DOHH2 (cell line): ENCODE data around the gene IRF6.
A peak's percentile ranks its signal among the peaks of the same experiment; 100 is the strongest.
"Not testable (repeated sequence)": the region's sequence is repeated elsewhere in the genome, so short reads cannot be mapped to it uniquely, and the experiment has no call there.

Source experiments
- H3F3A ChIP-seq: fragments of 200-600 bp; sonication (generic), shearing (Covaris generic); 2 replicates; pipeline ENCODE4 v1.6.0; 2016; ENCODE audit warnings: antibody characterized with exemption, mild to moderate bottlenecking; ENCODE audit not compliant: control insufficient read depth, insufficient read depth
- H3K27ac ChIP-seq: fragments of 200-600 bp; sonication (generic); 2 replicates; pipeline ENCODE4 v1.5.1; 2014; ENCODE audit warnings: low read depth, mild to moderate bottlenecking, low read length, moderate library complexity
- H3K27me3 ChIP-seq: fragments of 200-600 bp; sonication (generic); 2 replicates; pipeline ENCODE4 v1.6.1; 2014; ENCODE audit warnings: mild to moderate bottlenecking, low read length, mixed read lengths; ENCODE audit not compliant: control insufficient read depth
- H3K36me3 ChIP-seq: fragments of 200-600 bp; sonication (generic); 2 replicates; pipeline ENCODE4 v1.6.1; 2014; ENCODE audit warnings: mild to moderate bottlenecking, low read length, moderate library complexity, mixed read lengths; ENCODE audit not compliant: control insufficient read depth
- H3K4me1 ChIP-seq: fragments of 200-600 bp; sonication (generic); 2 replicates; pipeline ENCODE4 v1.6.1; 2014; ENCODE audit warnings: mild to moderate bottlenecking, low read length, mixed read lengths; ENCODE audit not compliant: control insufficient read depth
- H3K4me2 ChIP-seq: fragments of 200-600 bp; sonication (generic); 2 replicates; pipeline ENCODE4 v1.6.0; 2014; ENCODE audit warnings: mild to moderate bottlenecking, low read length, moderate library complexity
- H3K4me3 ChIP-seq: fragments of 200-600 bp; sonication (generic); 2 replicates; pipeline ENCODE4 v1.5.1; 2014; ENCODE audit warnings: mild to moderate bottlenecking, low read length, mixed read lengths
- H3K79me2 ChIP-seq: fragments of 200-600 bp; sonication (generic); 2 replicates; pipeline ENCODE4 v1.6.1; 2014; ENCODE audit warnings: mild to moderate bottlenecking, low read length, mixed read lengths; ENCODE audit not compliant: control insufficient read depth
- H3K9me2 ChIP-seq: fragments of 200-600 bp; sonication (generic); replicated peaks from 2 replicates; pipeline ENCODE4 v1.6.1; 2014; ENCODE audit warnings: mild to moderate bottlenecking, low read length, mixed read lengths; ENCODE audit not compliant: control insufficient read depth
- H3K9me3 ChIP-seq: fragments of 200-600 bp; sonication (generic); 2 replicates; pipeline ENCODE4 v1.6.1; 2014; ENCODE audit warnings: antibody characterized with exemption, low read length, mixed read lengths; ENCODE audit not compliant: control insufficient read depth, insufficient read depth
- H4K20me1 ChIP-seq: fragments of 200-600 bp; sonication (generic); 2 replicates; pipeline ENCODE4 v1.6.0; 2014; ENCODE audit warnings: low read depth, mild to moderate bottlenecking, antibody characterized with exemption, low read length, moderate library complexity; ENCODE audit not compliant: control insufficient read depth, insufficient read depth
- CTCF ChIP-seq: fragments of 200-600 bp; sonication (generic); IDR thresholded peaks from one replicate; pipeline ENCODE4 v1.5.1; 2014; ENCODE audit warnings: antibody characterized with exemption, mild to moderate bottlenecking, low read depth, low read length; ENCODE audit not compliant: poor library complexity, severe bottlenecking
- EZH2phosphoT487 ChIP-seq: fragments of 200-600 bp; sonication (generic); IDR thresholded peaks from 2 replicates; pipeline ENCODE4 v1.6.1; 2017; ENCODE audit warnings: borderline replicate concordance, mild to moderate bottlenecking, antibody characterized with exemption, low read length, moderate library complexity, mixed read lengths

The IRF6 gene

DNA sequence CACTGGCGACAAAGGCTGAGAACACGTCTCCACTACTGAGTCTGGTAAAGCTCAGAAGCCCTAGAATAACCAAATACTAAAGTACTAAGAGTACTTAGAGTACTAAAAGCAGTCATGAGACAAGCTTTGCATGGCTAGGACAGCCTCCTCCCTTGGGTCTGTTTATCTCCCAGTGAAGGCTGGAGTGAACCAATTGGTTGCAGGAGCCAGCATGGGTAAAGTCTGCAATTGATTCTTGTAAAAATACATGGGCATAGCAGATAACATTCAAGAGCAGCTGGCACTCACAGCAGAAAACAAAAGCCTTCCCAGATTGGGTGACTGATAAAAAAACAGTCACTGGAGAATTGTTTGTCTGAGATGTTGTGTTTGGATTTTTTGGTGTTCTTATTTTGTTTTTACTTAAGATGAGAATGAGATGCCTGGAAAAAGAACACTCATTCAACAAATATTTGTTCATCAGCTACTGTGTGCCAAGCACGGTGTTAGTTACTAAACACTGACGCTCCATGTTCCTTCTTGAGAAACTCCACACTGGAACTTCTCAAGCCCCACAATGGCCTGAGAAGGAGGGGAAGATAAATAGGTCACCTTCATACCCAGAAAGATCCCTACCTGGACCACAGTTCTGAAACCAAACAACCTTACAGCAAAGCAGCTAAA, 3.7 kb downstream of the IRF6 start:
- H3K4me3 ChIP-seq = no peak overlapping the region

GRCh38 chr1:209800984-209801834, 4.7 kb downstream of the IRF6 start:
- no peak overlapping the region for H3K4me2 ChIP-seq
- no peak overlapping the region for H3K27ac ChIP-seq

More for the DNA sequence above, 3.7 kb downstream of the IRF6 start:
- H3K79me2 ChIP-seq = no peaks in the 10 kb centered on the region
- H3K27me3 ChIP-seq = peaks cover 10% of the 10 kb centered on the region
- TF ChIP-seq CTCF = no peak
- no peak for TF ChIP-seq EZH2phosphoT487
- H3K9me3 ChIP-seq = no peaks in the 10 kb centered on the region
- H3K9me2 ChIP-seq = no peaks in the 10 kb centered on the region
- H3F3A ChIP-seq = no peaks in the 10 kb centered on the region
- no peak overlapping the region for H3K4me2 ChIP-seq
- no peaks in the 10 kb centered on the region for H3K36me3 ChIP-seq
- no peaks in the 10 kb centered on the region for H4K20me1 ChIP-seq
- H3K4me1 ChIP-seq = peaks cover 5% of the 10 kb centered on the region; the same call in 1 of the 2 replicates
- H3K27ac ChIP-seq = no peak overlapping the region

DNA sequence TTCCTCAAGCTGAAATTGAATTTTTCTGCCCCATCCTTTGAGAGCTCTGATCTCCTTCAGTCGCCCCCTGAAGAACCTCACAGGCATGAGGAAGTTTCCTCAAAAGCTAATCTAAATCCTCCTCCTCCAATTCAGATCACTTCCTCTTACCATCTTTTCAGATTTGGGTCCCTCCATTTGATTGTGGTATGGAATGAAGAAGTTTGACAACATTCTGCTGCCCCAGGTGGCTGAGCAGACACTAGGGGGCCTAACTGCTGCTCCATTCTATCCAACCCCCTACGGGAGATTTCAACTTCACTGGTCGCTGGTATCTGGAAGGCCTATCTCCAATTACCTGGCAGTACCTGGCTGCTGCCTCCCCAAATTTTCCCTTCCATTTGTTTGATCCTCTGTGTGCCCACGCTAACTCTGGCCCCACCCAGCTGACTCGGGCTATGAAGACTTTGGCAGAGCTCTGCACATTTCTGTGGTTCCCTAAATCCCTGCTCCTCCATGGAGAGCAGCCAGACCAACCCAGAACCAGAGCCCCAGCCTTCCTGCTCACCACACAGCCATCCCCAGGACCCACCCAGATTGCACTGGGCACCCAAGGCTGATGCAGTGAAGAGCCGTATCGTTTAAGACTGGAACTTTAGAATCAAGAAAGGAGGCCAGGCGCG, 7.8 kb downstream of the IRF6 start:
- TF ChIP-seq EZH2phosphoT487 (no peak), CTCF (peak; percentile 29)
- no peaks in the 10 kb centered on the region for H3K9me3 ChIP-seq
- H3K9me2 ChIP-seq = no peaks in the 10 kb centered on the region
- H3K36me3 ChIP-seq = no peaks in the 10 kb centered on the region
- no peaks in the 10 kb centered on the region for H3K4me1 ChIP-seq
- peaks cover 21% of the 10 kb centered on the region for H3K27me3 ChIP-seq
- no peaks in the 10 kb centered on the region for H4K20me1 ChIP-seq
- H3K79me2 ChIP-seq = no peaks in the 10 kb centered on the region
- H3K4me3 ChIP-seq = no peak overlapping the region
- no peak overlapping the region for H3K4me2 ChIP-seq
- H3F3A ChIP-seq = no peaks in the 10 kb centered on the region
- no peak overlapping the region for H3K27ac ChIP-seq

More at GRCh38 chr1:209800984-209801834, 4.7 kb downstream of the IRF6 start:
- TF ChIP-seq EZH2phosphoT487 (no peak), CTCF (no peak)
- Histone ChIP-seq H3F3A (no peaks in the 10 kb centered on the region), H3K4me3 (no peak overlapping the region), H3K27me3 (peaks cover 12% of the 10 kb centered on the region), H3K9me3 (no peaks in the 10 kb centered on the region), H3K79me2 (no peaks in the 10 kb centered on the region), H3K4me1 (peaks cover 2% of the 10 kb centered on the region; the same call in 1 of the 2 replicates), H3K9me2 (no peaks in the 10 kb centered on the region), H3K36me3 (no peaks in the 10 kb centered on the region), H4K20me1 (no peaks in the 10 kb centered on the region)

- not testable (repeated sequence) for H4K20me1 ChIP-seq, H3K9me3 ChIP-seq, H3K9me2 ChIP-seq, H3F3A ChIP-seq, H3K4me2 ChIP-seq, H3K4me3 ChIP-seq, H3K79me2 ChIP-seq, H3K36me3 ChIP-seq, H3K27ac ChIP-seq, H3K4me1 ChIP-seq
- peaks cover 30% of the 10 kb centered on the region for H3K27me3 ChIP-seq
Measured at GRCh38 chr1:209793711-209794110, 12.2 kb downstream of the IRF6 start.
